Activated CD8-positive, alpha-beta memory T cell treated with anti-CD3 and anti-CD28 coated beads for 4 hours (primary cell): ENCODE data around the gene TPSAB1.

Experiments used
- DNase-seq, 2 donors: peaks; one replicate each; pipeline ENCODE4 v3.0.0-alpha.2; 2020; ENCODE audit warnings: low read depth in 2 of 2

The TPSAB1 gene

DNA sequence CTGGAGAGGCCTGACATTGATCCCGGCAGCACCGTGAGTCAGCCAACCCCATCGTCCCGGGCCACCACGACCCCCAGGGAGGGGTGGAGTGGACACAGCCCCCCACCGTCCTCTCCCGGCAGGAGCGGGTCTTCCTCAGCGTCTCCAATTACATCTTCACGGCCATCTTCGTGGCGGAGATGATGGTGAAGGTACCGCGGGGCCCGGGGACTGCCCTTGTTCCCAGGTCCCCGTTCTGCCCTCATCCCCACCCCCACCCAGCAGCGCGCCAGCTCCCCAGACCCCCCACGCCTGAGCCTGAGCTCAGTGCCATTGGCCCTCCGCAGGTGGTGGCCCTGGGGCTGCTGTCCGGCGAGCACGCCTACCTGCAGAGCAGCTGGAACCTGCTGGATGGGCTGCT lies 30.0 kb upstream of the TPSAB1 start:
- DNase-seq = no peak

DNA sequence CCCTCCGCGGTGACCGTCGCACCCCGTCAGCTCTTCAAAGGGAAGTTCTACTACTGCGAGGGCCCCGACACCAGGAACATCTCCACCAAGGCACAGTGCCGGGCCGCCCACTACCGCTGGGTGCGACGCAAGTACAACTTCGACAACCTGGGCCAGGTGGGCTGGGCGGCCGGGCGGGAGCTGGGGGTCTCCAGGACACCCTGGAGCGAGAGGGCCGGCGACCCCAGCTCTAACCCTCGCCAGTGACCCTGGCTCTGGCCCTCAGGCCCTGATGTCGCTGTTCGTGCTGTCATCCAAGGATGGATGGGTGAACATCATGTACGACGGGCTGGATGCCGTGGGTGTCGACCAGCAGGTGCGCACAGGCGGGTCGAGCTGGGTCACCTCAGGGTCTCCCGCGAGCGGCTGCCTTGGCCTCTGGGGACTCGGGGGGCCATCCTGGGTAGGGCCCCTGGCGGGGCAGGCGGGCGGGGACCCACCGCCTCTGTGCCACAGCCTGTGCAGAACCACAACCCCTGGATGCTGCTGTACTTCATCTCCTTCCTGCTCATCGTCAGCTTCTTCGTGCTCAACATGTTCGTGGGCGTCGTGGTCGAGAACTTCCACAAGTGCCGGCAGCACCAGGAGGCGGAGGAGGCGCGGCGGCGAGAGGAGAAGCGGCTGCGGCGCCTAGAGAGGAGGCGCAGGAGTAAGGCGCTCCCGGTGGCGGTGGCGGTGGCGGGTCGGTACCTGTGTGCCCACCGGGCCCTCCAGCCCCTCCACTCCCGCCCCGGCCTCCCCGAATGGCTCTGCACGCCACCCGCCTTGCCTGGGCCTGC lies 28.8 kb upstream of the TPSAB1 start:
- DNase-seq = no peak

DNA sequence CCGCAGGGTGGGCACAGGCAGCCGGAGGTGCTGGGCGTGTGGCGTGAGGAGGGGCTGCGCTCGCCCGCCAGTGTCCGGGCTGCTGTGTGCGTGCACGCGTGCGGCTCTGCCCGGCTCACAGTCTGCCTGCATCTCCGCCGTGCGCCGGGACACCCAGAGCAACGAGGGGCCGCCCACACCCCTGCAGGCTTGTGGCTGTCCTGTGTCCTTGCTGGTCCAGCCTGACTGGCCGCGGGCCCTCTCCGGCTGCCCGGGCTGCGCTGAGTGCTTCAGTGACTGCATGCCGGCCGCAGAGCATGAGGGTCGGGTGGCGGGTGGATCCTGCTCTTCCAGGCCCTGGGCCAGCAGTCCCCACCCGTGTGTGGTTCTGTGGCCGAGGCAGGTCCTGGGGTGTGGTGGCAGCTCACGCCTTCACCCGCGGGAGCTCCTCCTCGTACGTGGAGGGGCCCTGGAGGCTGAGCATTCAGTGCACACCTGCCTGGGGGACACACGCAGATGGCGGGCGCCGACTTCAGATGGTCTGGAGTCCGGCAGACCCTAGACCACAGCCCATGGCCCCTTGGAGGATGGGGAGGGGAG lies 27.8 kb upstream of the TPSAB1 start:
- DNase-seq = no peak

DNA sequence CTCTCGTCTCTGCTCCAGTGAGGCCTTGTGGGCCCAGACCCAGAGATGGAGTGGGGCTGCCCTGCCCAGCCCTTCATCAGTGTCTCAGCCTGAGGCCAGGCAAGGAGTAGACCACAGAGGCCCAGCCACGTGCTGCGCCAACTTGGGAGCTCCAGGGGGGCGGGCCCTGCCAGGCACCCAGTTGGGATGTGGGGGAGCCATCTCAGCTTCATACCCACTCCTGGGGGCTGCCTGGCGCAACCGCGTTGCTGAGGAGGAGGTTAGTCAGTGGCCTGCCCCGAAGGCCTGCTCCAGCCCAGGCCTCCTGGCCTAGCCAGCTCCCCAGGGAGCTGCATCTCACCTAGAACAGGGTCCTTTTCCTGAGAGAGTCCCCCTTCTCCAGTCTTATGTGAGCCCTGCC lies 27.3 kb upstream of the TPSAB1 start:
- DNase-seq = no peak

DNA sequence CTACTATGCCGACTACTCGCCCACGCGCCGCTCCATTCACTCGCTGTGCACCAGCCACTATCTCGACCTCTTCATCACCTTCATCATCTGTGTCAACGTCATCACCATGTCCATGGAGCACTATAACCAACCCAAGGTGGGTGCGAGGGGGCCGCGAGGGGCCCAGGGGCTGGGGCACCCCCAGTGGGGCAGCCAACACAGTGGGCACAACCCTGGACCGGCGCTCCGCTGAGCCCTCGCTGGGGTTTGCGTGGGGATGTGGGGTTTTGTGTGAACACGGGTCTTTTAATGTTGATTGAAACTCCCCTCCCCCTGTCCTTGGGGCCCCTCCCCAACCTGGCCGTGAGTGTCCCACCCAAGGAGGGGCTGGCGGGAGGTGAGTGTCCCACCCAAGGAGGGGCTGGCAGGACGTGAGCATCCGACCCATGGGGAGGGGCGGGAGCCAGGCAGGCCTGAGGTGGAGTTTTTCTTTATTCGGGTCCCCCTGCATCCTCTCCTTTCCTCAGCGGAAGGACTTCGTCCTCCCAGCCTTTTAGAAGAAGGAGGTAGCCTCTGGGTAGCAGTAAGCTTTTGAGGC lies 26.6 kb upstream of the TPSAB1 start:
- no peak for DNase-seq

DNA sequence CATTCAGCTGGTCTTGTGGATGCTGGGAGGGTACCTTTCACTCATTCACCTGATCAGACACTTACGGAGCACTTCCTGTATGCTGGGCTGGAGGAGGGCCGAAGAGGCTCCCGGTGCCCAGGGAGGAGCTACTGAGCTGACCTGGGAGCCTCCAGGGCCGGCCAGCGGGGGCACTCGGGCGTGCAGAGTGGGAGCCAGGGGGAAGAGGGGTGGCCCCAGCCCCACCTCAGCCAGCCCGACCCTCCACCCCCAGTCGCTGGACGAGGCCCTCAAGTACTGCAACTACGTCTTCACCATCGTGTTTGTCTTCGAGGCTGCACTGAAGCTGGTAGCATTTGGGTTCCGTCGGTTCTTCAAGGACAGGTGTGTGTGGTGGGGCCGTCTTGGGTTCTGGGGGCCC lies 25.8 kb upstream of the TPSAB1 start:
- DNase-seq = no peak

DNA sequence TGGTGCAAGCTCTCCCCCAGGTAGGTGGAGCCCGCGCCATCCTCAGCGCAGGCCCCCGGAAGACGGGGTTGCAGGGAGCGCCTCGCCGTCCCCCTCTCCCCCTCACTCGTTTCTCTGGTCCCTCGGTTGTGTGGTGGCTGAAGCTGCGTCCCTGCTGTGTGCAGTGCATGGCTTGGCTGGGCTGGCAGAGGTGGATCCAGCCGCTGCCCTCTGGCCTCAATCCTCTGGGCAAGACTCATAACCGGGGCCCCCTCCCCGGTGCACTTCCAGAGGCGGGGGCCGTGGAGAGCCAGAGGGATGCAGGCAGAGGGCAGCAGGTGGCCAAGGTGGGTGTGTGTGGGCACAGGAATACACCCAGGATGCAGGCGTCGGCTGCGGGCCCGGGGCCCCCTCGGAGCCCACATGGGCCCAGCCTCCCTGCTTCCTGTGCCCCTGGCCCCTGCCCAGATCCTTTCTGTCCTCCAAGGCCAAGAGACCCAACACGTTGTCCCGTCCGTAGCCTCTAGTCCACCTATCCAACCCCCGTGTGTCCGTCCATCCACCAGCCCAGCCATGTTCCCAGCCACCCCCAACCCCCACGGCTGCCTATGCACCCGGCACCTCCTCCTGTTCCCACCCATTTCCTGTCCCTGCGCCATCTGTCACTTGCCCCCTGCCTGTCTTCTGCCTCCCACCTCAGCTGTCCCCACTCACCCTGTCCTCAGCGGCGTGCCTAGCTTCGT lies 24.8 kb upstream of the TPSAB1 start:
- no peak for DNase-seq

DNA sequence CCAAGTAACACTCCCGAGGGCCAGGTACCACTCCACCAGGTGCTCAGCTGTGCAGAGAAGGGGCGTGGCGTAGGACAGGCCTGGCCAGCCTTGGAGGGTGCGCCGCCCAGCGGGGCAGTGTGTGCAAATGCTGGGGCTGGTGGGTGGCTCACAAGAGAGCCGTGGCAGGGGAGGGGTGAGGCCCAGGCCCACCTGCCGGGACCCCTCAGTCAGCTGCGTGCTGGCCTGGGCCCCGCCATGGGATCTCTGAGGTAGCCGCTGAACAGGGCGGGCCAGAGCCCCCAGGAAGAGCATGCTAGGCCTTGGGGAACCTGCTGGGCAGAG lies 24.2 kb upstream of the TPSAB1 start:
- DNase-seq = no peak

DNA sequence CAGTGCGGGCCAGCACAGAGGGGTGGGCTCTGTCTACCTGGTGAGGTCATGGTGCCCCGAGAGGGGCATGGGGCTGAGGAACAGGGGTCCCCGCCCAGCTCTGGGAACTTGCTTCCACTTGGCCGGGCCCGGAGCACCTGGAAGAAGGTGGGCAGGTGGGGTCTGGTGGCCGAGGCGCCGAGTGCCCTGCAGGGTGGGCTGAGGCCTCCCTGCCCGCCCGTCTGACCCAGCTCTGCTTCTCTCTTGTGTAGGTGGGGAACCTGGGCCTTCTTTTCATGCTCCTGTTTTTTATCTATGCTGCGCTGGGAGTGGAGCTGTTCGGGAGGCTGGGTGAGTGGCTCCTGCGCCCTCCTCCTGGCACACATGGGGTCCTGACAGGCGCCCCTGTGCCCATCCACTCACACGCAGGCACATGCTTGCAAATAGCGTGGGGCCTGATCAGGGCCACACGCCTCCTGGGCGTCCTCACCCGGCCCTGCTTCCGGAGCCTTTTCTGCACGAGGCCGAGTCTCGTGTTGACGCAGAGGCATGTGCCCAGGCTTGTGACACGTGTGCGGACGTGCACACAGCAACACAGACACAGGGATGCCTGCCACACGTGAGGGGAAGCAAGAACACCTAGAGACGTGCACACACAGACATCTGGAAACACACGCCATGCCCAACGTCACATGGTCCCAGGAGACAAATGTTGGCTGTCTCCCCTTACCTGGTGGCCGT lies 23.7 kb upstream of the TPSAB1 start:
- no peak for DNase-seq

DNA sequence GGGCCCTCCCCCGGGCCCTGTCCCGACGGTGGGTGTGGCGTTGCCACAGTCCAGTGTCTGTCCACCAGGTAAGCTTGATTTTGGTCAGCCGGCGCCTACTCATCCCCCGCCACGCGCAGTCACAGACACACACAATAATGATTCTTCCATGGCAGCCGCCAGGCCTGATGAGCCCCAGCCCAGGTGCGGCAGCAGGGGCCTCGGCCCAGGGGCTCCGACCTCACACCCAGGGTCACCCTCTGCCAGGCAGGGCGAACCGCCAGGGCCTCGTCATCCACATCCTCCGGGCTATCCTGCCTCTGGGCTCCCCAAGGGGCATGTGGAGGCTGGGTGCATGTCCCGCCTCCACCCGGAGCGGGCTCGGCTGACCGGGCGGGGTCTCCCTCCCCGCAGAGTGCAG lies 23.0 kb upstream of the TPSAB1 start:
- DNase-seq = no peak

DNA sequence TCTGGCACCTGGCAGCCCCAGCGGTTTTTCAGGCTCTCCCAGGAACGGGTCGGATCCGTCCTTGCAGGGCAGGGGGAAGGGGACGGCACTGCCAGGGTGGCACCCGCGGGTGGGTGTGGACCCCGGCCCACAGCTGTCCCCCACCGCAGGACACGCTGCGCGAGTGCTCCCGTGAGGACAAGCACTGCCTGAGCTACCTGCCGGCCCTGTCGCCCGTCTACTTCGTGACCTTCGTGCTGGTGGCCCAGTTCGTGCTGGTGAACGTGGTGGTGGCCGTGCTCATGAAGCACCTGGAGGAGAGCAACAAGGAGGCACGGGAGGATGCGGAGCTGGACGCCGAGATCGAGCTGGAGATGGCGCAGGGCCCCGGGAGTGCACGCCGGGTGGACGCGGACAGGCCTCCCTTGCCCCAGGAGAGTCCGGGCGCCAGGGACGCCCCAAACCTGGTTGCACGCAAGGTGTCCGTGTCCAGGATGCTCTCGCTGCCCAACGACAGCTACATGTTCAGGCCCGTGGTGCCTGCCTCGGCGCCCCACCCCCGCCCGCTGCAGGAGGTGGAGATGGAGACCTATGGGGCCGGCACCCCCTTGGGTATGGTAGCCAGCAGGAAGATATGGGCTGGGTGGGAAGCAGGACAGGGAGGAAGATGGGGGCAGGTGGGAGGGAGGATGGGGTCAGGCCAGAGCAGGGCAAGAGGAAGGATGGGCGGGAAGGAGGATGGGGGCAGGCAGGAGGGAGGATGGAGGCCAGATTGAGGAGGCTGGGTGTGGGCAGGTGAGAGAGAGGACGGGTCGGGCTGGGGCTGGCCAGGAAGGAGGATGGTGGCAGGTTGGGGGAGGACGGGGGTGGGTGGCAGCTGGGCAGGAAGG lies 22.2 kb upstream of the TPSAB1 start:
- DNase-seq = no peak

DNA sequence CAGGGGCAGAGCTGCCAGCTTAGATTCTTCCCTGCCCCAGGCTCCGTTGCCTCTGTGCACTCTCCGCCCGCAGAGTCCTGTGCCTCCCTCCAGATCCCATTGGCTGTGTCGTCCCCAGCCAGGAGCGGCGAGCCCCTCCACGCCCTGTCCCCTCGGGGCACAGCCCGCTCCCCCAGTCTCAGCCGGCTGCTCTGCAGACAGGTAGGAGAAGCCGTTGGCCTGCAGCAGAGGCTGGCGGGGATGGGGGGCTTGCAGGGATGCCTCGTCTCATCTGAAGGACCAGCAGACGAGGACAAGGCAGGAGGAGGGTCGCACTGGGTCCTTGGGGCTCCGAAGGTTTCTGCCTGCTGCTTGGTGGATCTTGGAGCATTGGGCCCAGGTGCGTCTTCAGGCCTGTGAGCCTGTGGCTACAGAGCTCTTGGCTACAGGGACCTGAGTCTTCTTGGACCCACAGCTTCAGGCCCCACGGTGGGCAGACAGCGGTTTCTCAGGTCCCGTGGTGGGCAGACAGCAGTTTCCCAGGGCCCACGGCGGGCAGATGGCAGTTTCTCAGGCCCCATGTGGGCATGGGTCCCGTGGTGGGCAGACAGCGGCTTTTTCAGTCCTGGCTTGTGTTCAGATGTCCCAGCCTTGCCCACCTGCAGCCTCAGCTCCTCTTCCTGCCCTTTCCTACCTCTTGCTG lies 21.4 kb upstream of the TPSAB1 start:
- DNase-seq = no peak

DNA sequence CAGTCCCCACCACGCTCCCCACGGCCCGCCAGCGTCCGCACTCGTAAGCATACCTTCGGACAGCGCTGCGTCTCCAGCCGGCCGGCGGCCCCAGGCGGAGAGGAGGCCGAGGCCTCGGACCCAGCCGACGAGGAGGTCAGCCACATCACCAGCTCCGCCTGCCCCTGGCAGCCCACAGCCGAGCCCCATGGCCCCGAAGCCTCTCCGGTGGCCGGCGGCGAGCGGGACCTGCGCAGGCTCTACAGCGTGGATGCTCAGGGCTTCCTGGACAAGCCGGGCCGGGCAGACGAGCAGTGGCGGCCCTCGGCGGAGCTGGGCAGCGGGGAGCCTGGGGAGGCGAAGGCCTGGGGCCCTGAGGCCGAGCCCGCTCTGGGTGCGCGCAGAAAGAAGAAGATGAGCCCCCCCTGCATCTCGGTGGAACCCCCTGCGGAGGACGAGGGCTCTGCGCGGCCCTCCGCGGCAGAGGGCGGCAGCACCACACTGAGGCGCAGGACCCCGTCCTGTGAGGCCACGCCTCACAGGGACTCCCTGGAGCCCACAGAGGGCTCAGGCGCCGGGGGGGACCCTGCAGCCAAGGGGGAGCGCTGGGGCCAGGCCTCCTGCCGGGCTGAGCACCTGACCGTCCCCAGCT lies 20.3 kb upstream of the TPSAB1 start:
- no peak for DNase-seq

DNA sequence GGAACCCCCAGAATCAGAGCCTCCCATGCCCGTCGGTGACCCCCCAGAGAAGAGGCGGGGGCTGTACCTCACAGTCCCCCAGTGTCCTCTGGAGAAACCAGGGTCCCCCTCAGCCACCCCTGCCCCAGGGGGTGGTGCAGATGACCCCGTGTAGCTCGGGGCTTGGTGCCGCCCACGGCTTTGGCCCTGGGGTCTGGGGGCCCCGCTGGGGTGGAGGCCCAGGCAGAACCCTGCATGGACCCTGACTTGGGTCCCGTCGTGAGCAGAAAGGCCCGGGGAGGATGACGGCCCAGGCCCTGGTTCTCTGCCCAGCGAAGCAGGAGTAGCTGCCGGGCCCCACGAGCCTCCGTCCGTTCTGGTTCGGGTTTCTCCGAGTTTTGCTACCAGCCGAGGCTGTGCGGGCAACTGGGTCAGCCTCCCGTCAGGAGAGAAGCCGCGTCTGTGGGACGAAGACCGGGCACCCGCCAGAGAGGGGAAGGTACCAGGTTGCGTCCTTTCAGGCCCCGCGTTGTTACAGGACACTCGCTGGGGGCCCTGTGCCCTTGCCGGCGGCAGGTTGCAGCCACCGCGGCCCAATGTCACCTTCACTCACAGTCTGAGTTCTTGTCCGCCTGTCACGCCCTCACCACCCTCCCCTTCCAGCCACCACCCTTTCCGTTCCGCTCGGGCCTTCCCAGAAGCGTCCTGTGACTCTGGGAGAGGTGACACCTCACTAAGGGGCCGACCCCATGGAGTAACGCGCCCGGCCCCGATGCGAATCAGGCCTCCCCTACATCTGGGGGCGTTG lies 19.5 kb upstream of the TPSAB1 start:
- no peak for DNase-seq

DNA sequence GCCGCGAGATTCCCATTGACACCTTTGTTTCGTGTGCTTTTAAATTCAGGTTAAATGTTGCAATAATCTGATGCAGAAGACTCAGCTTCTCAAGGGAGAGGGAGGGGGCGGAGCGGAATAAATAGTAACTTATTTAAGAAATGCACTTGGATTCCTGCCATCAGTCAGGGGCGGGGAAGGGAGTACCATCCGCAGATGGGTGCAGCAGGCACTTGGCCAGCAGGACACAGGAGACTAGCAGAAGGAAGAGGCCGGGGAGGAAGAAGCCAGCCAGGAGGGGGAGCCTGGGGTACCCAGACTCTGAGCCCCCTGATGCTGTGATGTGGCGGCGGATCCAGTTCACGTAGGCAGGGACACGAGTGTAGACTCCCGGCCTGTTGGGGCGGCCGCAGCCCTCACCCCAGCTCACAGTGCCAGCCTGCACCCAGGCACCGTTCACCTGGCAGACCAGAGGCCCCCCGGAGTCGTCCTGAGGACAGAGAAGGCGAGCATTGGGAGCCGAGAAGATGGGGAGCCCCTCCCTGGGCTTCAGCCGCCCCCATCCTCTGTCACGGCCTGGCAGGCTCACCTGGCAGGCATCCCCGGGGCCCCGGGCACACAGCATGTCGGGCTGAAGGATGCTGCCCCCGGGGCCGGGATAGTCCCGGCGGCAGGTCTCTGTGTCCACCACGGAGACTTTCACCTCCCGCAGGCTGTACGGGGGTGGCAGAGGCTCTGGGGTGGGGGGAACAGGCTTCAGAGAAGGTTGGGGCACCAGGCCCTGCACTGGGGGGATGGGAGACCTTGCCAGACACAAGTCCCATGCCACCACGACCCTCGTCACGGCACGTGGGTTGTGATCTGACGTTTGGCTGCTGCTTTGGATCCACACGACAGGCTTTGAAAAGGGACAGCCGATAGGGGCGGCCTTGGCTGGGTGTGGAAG lies 18.6 kb upstream of the TPSAB1 start:
- DNase-seq = no peak

DNA sequence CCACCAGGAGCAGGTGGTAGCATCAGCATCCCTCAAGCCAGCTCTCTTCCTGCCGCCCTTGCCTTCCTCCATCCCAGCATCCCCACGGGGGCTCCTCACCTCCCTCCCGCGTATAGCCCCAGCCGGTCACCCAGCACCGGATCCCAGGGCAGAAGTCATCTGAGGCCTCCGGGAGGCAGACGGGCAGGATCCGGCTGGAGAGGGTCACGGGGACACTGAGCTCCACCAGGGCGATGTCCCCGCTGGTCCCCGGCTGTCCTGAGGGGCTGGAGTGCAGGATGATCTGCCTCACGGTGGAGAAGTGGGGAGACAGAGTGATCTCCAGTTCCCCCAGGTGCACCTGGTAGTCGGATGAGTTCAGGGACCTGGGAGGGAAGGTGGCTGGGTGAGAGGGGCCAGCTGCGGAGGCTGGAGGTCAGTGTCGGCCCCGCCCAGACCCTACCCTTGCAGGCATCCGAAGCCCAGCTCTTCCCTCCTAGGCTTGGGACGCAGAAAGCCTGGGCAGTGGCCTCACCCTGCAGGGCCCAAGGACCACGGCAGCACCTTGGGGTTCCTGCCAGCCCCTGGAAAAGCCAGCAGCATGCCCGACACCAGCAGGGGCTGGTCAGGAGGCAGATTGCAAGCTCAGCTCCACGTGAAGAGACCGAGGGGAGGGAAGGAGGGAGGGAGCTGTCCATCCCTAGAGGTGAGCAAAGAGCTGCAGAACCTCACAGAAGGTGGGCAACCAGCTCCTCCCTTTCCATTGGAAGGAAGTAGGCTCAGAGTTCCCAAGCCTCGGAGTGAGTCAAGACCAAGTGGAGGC lies 17.8 kb upstream of the TPSAB1 start:
- DNase-seq = no peak
